Keratinocyte (primary cell): ENCODE data around the gene PFKFB4.

Source experiments
- EZH2 ChIP-seq: IDR thresholded peaks from one replicate; pipeline ENCODE4 v1.6.1; 2012; ENCODE audit warnings: inconsistent platforms, mild to moderate bottlenecking, low read length, moderate library complexity
- TF ChIP-seq, protein P1 (sequence below), 3 experiments: IDR thresholded peaks in 1 of 3; conservative IDR thresholded peaks in 1 of 3; optimal IDR thresholded peaks in 1 of 3; 2 replicates in 2 of 3; 3 replicates in 1 of 3; pipeline versions ENCODE3 to v1.5.1; 2011; ENCODE audit warnings: low read length in 3 of 3, mild to moderate bottlenecking in 3 of 3, moderate library complexity in 2 of 3, control low read depth in 1 of 3, inconsistent platforms in 1 of 3; ENCODE audit not compliant: insufficient read depth in 2 of 3; ENCODE audit errors: extremely low read depth in 1 of 3

DNA sequence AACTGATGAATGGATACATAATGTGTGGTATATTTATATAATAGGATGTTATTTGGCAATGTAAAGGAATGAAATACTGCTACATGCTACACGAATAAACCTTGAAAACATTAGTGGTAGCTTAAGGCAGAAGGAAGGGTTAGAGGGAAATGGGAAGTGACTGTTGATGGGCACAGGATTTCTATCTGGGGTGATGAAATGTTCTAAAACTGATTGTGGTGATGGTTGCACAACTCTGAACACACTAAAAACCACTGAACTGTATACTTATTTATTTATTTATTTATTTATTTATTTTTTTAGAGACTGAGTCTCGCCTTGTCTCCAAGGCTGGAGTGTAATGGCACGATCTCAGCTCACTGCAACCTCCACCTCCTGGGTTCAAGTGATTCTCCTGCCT is 27.8 kb downstream of the PFKFB4 start:
- TF ChIP-seq, protein P1, sequence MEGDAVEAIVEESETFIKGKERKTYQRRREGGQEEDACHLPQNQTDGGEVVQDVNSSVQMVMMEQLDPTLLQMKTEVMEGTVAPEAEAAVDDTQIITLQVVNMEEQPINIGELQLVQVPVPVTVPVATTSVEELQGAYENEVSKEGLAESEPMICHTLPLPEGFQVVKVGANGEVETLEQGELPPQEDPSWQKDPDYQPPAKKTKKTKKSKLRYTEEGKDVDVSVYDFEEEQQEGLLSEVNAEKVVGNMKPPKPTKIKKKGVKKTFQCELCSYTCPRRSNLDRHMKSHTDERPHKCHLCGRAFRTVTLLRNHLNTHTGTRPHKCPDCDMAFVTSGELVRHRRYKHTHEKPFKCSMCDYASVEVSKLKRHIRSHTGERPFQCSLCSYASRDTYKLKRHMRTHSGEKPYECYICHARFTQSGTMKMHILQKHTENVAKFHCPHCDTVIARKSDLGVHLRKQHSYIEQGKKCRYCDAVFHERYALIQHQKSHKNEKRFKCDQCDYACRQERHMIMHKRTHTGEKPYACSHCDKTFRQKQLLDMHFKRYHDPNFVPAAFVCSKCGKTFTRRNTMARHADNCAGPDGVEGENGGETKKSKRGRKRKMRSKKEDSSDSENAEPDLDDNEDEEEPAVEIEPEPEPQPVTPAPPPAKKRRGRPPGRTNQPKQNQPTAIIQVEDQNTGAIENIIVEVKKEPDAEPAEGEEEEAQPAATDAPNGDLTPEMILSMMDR (optimal IDR thresholded peaks at IDR 0.05 in 1 of 3, IDR thresholded peaks at IDR 0.05 in 1 of 3, conservative IDR thresholded peaks at IDR 0.05 in 1 of 3; ENCODE audit: extremely low read depth in 1 of 3, insufficient read depth in 2 of 3, low read length in 3 of 3), result no peak
- no peak for TF ChIP-seq EZH2
